Epidermal melanocyte (primary cell): Measurements from ENCODE around the gene SH3RF3.

Experiments used
- DNase-seq: peaks from one replicate; pipeline ENCODE4 v3.0.0; 2011; ENCODE audit warnings: low spot score; ENCODE audit not compliant: insufficient read length

Gene SH3RF3

DNA sequence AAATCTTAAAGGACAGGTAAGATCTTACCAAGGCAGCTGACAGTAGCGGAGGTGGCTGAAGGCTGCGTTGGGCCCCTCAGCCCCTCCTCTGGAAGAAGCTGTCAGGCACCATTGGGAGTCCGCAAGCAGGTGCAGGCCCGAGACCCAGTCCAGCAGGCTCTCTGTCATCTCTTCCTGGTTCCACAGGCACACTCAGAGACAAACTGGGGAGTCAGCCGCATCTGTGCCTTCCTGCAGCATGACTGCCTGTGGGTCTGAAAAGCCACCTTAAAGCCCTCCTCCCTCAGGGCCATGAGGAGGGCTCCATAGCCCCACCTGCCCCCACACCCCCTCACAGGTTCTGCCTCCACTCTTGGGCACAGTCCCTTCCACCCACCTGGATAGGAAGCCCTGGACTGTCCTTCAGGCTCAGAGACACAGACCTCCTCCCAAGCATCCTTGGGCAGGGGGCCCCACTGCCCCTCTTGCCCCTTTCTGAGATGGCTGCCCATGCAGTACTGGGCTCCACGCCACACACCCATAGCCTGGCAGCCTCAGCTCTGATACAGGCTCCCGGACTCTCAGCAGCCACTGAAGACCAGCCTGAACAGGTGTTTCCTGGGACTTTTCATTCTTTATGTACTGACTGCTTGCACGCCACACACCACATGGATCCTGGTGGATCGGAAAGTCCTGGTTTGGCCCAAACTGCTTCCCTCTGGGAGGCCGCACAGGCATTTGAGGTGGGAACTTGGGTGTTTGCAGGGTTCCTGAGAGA is 245.0 kb downstream of the SH3RF3 start:
- no peak for DNase-seq

DNA sequence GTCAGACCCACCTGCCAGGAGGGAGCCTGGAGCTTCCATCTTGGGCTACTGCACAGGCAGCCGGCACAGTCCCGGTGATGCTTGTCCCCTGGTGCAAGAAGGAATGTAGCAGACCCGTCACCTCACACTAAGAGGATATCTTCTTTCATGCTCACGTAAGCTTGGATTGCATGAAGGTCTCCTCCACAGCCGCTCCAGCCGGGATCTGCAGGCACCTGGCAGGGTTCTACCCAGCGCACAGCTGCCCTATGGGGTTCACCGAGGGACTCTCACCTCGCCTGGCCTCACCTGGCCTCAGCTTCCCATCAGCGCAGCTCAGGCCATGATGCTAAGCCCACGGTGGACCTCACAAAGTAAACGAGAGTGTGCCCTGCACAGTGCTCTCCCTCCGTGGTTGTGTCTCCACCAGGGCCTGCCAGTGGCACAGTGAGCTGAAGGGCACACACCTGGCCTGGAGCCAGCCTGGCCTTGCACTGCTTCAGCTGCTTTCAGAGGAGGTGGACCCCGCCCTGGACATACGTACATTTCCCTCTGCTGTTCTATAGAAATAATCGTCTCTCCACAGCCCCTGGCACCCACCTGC is 245.6 kb downstream of the SH3RF3 start:
- DNase-seq = no peak

DNA sequence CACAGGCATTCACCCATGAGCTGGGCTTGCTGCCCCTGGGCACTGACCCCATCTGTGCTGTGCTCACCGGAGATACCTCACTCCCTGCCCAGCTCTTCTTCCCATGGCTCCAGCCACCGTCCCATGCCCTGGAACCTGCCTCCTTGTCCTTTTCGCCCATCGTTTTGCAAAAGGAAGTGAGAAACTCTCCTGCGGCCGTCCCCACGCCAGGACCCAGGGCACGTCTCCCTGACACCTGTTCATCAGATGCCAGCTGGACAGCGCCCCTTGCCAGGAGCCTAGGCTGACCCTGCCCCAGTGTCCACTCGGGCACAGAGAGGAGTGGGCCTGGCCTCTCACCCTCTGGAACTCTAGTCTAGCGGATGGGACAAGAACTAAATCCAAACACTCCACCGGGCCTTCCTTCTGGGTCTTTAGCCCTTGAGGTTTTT is 246.1 kb downstream of the SH3RF3 start:
- no peak for DNase-seq

- DNase-seq = no peak
These were observed 246.7 kb downstream of the SH3RF3 start for GRCh38 chr2:109375656-109376055.

DNA sequence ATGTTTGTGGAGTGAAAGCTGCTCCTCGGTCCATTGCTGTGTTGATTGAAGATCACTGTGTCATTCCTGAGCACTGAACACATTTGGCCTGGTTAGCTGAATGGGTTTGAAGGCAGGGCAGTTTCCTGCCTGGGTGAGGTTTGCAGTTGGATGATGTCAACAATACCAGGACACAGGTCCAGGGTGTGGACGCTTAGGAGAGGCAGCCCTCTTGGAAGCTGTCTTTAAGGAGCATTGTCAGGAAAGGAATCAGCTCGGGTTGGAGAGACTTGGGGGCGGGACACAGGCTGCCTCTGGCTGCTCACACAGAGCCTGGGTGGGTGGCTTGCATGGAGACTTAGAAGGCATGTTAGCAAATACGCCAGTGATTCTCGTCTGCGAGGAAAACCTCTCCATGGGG is 247.1 kb downstream of the SH3RF3 start:
- DNase-seq = no peak

- DNase-seq = no peak
These were observed 247.9 kb downstream of the SH3RF3 start for GRCh38 chr2:109376796-109377495.

DNA sequence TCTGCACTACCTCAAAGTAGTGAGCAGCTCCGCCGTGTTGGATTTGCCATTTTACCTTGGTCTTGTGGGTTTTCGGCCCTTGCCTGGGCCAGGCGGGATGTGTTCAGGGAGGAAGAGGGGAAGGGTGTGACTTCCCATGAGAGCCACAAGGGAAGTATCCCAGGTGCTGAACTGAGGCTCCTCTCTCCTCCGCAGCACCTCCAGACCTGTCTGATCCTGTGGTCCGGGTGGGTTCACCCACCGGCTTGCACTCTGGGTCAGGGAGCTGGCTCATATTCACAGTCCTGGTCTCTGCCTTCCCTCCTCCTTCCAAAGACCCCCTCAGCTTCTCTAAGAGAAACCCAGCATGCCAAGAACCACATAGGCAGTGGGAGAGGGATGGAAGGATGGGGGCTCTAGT is 249.0 kb downstream of the SH3RF3 start:
- DNase-seq = no peak

- no peak for DNase-seq
These were observed 249.7 kb downstream of the SH3RF3 start for GRCh38 chr2:109378682-109379081.

- no peak for DNase-seq
These were observed 250.5 kb downstream of the SH3RF3 start for GRCh38 chr2:109379507-109379906.

GRCh38 chr2:109380502-109381326 is 251.7 kb downstream of the SH3RF3 start:
- no peak for DNase-seq

DNA sequence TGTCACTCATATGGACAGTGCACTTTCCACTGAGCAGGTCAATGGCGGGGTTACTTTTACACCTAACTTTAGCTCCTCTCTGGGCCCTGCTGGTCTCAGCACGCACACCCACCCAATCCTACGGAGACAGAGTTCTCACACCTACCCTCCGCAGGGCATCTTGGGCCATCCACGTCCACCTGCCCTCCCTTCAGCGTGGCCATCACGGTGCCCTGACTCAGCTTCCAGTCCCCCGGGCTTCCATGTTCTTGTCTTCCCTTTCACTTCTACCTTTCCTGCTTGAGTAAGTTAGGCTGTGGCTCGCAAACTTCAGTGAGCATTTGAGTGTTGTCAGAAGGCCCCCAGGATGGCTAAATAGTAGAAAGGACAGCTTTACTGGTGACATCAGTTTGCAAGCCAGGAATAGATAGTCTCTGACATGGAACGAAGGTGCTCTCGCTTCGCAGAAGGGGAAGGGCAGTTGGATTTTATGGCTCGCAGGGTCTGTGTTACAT is 252.4 kb downstream of the SH3RF3 start:
- DNase-seq = no peak

DNA sequence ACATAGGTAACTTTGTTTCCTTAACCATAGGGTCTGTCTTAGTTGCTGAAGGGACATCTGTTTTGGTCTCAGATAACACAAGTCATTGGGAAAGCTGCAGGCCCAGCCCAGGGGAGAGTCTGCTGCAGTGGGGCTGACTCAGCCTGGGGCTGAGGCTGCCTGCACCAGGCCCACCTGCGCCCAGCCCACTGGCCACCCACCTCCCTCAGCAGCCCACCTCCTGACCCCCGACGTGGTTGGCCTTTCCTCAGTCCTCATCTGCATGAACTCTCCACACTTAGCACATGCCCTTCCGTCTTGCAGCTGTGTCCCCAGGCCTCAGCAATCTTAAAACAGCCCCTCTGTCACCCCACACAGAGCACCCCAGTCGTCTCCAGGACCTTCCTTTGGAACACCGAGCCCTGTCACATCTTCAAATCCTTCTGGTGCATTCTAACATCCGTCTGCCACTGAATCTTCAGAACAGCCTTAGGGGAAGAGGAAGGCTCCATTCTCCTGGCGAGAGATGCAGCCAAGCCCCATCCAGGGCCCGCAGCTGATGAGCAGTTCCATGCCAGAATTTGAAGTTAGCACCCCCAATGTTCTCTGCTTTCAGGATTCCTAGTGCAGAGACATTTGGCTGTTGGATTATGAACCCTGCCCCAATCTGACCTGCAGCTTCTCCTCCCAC is 253.4 kb downstream of the SH3RF3 start:
- no peak for DNase-seq

- DNase-seq = peak; percentile 75
These were observed 253.9 kb downstream of the SH3RF3 start for GRCh38 chr2:109382951-109383350.

GRCh38 chr2:109383505-109384307 is 254.7 kb downstream of the SH3RF3 start:
- no peak for DNase-seq

GRCh38 chr2:109384308-109385271 is 255.6 kb downstream of the SH3RF3 start:
- DNase-seq = no peak

GRCh38 chr2:109385506-109385905 is 256.5 kb downstream of the SH3RF3 start:
- DNase-seq = no peak

DNA sequence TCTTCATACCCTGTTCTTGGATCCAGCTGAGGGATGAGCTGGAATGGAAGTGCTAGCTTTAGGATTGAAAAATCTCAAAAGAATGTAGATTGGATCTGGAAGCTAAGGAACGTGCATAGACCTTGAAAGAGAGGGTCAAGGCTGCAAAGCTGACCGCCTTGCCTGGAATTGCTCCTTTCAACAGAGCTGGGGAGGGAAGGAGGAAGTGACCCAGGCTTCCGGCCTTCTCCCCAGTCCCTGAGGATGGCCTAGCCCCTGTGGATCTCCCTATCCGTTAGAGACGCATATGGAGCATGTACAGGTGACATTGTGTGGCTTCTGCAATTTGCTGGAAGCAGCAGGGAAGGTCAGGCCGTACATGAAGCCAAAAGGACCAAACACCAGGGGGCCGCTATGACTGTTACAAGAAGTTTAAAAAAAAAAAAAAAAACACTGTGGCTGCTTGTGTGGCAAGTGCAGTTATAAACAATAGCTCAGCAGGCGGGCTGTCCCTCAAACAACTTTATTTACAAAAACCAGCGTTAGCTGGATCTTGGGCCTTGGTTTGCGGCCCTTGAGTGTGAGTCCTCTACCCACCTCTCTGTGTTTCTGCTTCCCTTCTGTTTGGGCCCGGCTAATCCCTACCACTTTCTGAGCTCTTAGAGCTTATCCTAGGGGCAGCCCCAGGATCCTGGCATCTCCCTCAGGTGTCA is 257.1 kb downstream of the SH3RF3 start:
- DNase-seq = no peak

DNA sequence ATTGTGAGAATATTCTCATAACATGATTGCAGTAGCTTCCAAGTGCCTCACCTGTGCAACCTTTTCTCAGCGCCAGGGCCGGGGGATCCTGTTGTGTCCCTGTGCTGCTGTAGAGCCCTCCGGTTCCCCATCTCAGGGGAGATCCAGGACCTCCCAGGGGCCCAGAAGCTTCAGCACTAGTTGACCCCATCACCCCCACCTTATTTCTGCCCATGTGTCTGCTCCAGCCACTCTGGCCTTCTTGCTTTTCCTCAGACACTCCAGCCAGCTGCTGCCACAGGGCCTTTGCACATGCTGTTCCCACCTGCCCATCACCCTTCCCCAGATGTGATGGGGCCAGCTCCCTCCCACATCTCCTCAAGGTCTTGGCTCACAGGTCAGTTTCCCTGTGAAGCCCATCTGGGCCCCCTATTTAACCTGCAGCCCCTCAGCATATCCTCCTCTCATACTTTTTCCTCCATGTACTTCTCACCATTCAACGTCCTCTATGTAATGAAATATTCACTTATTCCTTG is 258.3 kb downstream of the SH3RF3 start:
- no peak for DNase-seq
